ENCODE data around the gene FAM20A. TPM values are rescaled to one million over a fixed set of nuclear protein-coding genes. Genes with fewer than 3 reads are reported as not detected.

Gene FAM20A
- total and polyA plus RNA-seq, 2 donors (not counting 1 experiment from before 2014, with no cell fraction given): not detected

- Mint-ChIP-seq H3K4me3 (no peak overlapping the region), H3K27ac (no peak overlapping the region), H3K4me1 (no peaks in the 10 kb centered on the region), H3K9me3 (ENCODE audit: insufficient read depth) (peaks cover 2% of the 10 kb centered on the region), H3K27me3 (peaks cover 35% of the 10 kb centered on the region)
- Histone ChIP-seq H3K9me3 (ENCODE audit: control extremely low read depth in 1 of 3, control insufficient read depth in 2 of 3, insufficient read depth in 1 of 3, low read length in 2 of 3) (no peaks in the 10 kb centered on the region), H3K9ac (ENCODE audit: low read length) (no peak overlapping the region), H4K20me1 (ENCODE audit: control insufficient read depth, insufficient read depth, low read length, poor library complexity, severe bottlenecking) (no peaks in the 10 kb centered on the region), H3K79me2 (ENCODE audit: control insufficient read depth, insufficient read depth, low read length) (no peaks in the 10 kb centered on the region), H3K4me3 (ENCODE audit: control extremely low read depth in 1 of 5, extremely low read depth in 1 of 5, insufficient read depth in 1 of 5, low read depth in 2 of 5, low read length in 4 of 5) (no peak overlapping the region), H3K36me3 (replicated peaks in 1 of 2; ENCODE audit: control extremely low read depth in 1 of 2, control insufficient read depth in 1 of 2, extremely low read depth in 1 of 2, insufficient read depth in 2 of 2, low read length in 1 of 2) (no peaks in the 10 kb centered on the region), H3K27me3 (replicated peaks in 1 of 4; ENCODE audit: control extremely low read depth in 1 of 4, control insufficient read depth in 3 of 4, insufficient read depth in 4 of 4, low read length in 3 of 4) (no peaks in the 10 kb centered on the region), H3K4me1 (ENCODE audit: control insufficient read depth in 2 of 2, insufficient read depth in 2 of 2, low read length in 2 of 2) (no peaks in the 10 kb centered on the region), H3K27ac (ENCODE audit: low read length in 2 of 2) (no peak overlapping the region), H3K4me2 (replicated peaks; ENCODE audit: low read depth, low read length, poor library complexity, severe bottlenecking) (no peak overlapping the region), H2AFZ (ENCODE audit: insufficient read depth, low read depth, low read length, poor library complexity, severe bottlenecking) (no peak overlapping the region)
- POLR2A ChIA-PET: no interaction called here
- DNase-seq (no peak), ATAC-seq (ENCODE audit: low read depth) (no peak)
- CTCF ChIA-PET: no interaction called here
- intact Hi-C loops (cut with micrococcal nuclease): no loop called here
- WGBS (ENCODE audit: insufficient coverage): 100% methylated on average over 1 of the region's 1 CpG
- TF ChIP-seq, protein P1, sequence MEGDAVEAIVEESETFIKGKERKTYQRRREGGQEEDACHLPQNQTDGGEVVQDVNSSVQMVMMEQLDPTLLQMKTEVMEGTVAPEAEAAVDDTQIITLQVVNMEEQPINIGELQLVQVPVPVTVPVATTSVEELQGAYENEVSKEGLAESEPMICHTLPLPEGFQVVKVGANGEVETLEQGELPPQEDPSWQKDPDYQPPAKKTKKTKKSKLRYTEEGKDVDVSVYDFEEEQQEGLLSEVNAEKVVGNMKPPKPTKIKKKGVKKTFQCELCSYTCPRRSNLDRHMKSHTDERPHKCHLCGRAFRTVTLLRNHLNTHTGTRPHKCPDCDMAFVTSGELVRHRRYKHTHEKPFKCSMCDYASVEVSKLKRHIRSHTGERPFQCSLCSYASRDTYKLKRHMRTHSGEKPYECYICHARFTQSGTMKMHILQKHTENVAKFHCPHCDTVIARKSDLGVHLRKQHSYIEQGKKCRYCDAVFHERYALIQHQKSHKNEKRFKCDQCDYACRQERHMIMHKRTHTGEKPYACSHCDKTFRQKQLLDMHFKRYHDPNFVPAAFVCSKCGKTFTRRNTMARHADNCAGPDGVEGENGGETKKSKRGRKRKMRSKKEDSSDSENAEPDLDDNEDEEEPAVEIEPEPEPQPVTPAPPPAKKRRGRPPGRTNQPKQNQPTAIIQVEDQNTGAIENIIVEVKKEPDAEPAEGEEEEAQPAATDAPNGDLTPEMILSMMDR (IDR thresholded peaks at IDR 0.05): no peak
- no peak for TF ChIP-seq EZH2 (IDR thresholded peaks at IDR 0.05; ENCODE audit: borderline replicate concordance, insufficient read depth, low read depth, low read length, poor library complexity, severe bottlenecking)
Measured at GRCh38 chr17:68624381-68624780, 23.2 kb upstream of the FAM20A start.

DNA sequence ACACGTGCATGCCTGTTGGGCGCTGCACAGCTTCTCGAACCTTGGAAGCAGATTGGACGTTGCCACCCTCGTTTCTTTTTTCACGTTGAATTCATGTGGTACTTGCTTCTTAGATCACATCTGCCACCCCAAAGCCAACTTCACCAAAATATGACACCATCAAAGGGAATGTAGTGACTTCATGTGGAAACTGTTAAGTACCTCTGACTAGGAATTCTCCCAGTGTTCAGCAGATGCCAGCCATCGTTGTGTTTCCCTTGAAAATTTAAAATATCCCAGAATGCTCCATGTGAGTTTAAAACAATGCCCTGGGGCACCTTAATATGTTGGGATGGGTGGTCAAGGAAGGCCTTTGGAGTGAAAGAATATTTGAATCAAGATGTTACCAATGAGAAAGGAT lies 22.6 kb upstream of the FAM20A start:
- Mint-ChIP-seq H3K27me3 (peaks cover 37% of the 10 kb centered on the region), H3K9me3 (ENCODE audit: insufficient read depth) (peaks cover 2% of the 10 kb centered on the region), H3K4me3 (no peak overlapping the region), H3K4me1 (no peaks in the 10 kb centered on the region), H3K27ac (no peak overlapping the region)
- Histone ChIP-seq H3K4me3 (ENCODE audit: control extremely low read depth in 1 of 5, extremely low read depth in 1 of 5, insufficient read depth in 1 of 5, low read depth in 2 of 5, low read length in 4 of 5) (no peak overlapping the region), H3K4me2 (replicated peaks; ENCODE audit: low read depth, low read length, poor library complexity, severe bottlenecking) (no peak overlapping the region), H3K27me3 (replicated peaks in 1 of 4; ENCODE audit: control extremely low read depth in 1 of 4, control insufficient read depth in 3 of 4, insufficient read depth in 4 of 4, low read length in 3 of 4) (peaks cover 0 to 2% (median 0%) of the 10 kb centered on the region in 4 experiments), H3K9me3 (ENCODE audit: control extremely low read depth in 1 of 3, control insufficient read depth in 2 of 3, insufficient read depth in 1 of 3, low read length in 2 of 3) (no peaks in the 10 kb centered on the region), H3K4me1 (ENCODE audit: control insufficient read depth in 2 of 2, insufficient read depth in 2 of 2, low read length in 2 of 2) (no peaks in the 10 kb centered on the region), H3K27ac (ENCODE audit: low read length in 2 of 2) (no peak overlapping the region), H4K20me1 (ENCODE audit: control insufficient read depth, insufficient read depth, low read length, poor library complexity, severe bottlenecking) (no peaks in the 10 kb centered on the region), H2AFZ (ENCODE audit: insufficient read depth, low read depth, low read length, poor library complexity, severe bottlenecking) (no peak overlapping the region), H3K36me3 (replicated peaks in 1 of 2; ENCODE audit: control extremely low read depth in 1 of 2, control insufficient read depth in 1 of 2, extremely low read depth in 1 of 2, insufficient read depth in 2 of 2, low read length in 1 of 2) (no peaks in the 10 kb centered on the region), H3K79me2 (ENCODE audit: control insufficient read depth, insufficient read depth, low read length) (no peaks in the 10 kb centered on the region), H3K9ac (ENCODE audit: low read length) (no peak overlapping the region)
- WGBS (ENCODE audit: insufficient coverage): 84% methylated on average over 6 of the region's 7 CpGs
- ChIA-PET POLR2A (no interaction called here), CTCF (no interaction called here)
- DNase-seq: no peak
- TF ChIP-seq, protein P1 (IDR thresholded peaks at IDR 0.05): no peak
- no peak for TF ChIP-seq EZH2 (IDR thresholded peaks at IDR 0.05; ENCODE audit: borderline replicate concordance, insufficient read depth, low read depth, low read length, poor library complexity, severe bottlenecking)
- ATAC-seq (ENCODE audit: low read depth): no peak
- intact Hi-C loops (cut with micrococcal nuclease): no loop called here

Measured in B cell (primary cell).